HepG2 (cell line): ENCODE results near the gene FASTKD1. TPM values are rescaled to one million over a fixed set of nuclear protein-coding genes. Genes with fewer than 3 reads are reported as not detected.

Source experiments
- AHR ChIP-seq: IDR thresholded peaks from 2 replicates; pipeline ENCODE4 v1.6.1; 2018; ENCODE audit warnings: missing genetic modification reagents, missing compliant biosample characterization
- FOXO4 ChIP-seq: sonication (generic); formaldehyde crosslinking; conservative IDR thresholded peaks from 2 replicates; pipeline ENCODE4 v1.8.1; 2023; ENCODE audit warnings: missing genetic modification reagents
- FUBP1 ChIP-seq: sonication (generic); formaldehyde crosslinking; IDR thresholded peaks from 2 replicates; pipeline ENCODE4 v1.5.1; 2020; ENCODE audit warnings: missing genetic modification reagents, mild to moderate bottlenecking, borderline replicate concordance
- HDAC1 ChIP-seq: sonication (generic); formaldehyde crosslinking; IDR thresholded peaks from 2 replicates; pipeline ENCODE4 v1.5.1; 2020; ENCODE audit warnings: mild to moderate bottlenecking, missing genetic modification reagents
- KDM2A ChIP-seq: sonication (generic); formaldehyde crosslinking; IDR thresholded peaks from 2 replicates; pipeline ENCODE4 v1.4.0; 2020; ENCODE audit warnings: low read depth, missing genetic modification reagents, borderline replicate concordance
- PREB ChIP-seq: sonication (generic); formaldehyde crosslinking; IDR thresholded peaks from 2 replicates; pipeline ENCODE4 v1.4.0; 2020; ENCODE audit warnings: missing genetic modification reagents
- SOX13 ChIP-seq, 3 experiments: fragments of 450-650 bp in 1 of 3; sonication (generic) in 1 of 3; formaldehyde crosslinking in 1 of 3; IDR thresholded peaks in 2 of 3; conservative IDR thresholded peaks in 1 of 3; 2 replicates each; pipeline versions ENCODE4 v1.5.0 to v1.6.1; 2016 to 2020; ENCODE audit warnings: antibody characterized with exemption in 1 of 3, mild to moderate bottlenecking in 1 of 3, missing compliant biosample characterization in 1 of 3, missing genetic modification reagents in 1 of 3, moderate library complexity in 1 of 3
- ZBTB37 ChIP-seq: sonication (generic); formaldehyde crosslinking; IDR thresholded peaks from 2 replicates; pipeline ENCODE4 v1.4.0; 2020; ENCODE audit warnings: mild to moderate bottlenecking, missing genetic modification reagents
- ZBTB49 ChIP-seq: sonication (generic); formaldehyde crosslinking; IDR thresholded peaks from 2 replicates; pipeline ENCODE4 v1.4.0; 2020; ENCODE audit warnings: missing genetic modification reagents, borderline replicate concordance
- ZKSCAN8 ChIP-seq: IDR thresholded peaks from 2 replicates; pipeline ENCODE4 v1.6.1; 2016; ENCODE audit warnings: borderline replicate concordance, missing genetic modification reagents, missing compliant biosample characterization
- ZNF382 ChIP-seq: sonication (generic); formaldehyde crosslinking; IDR thresholded peaks from 2 replicates; pipeline ENCODE4 v1.5.0; 2020; ENCODE audit warnings: missing genetic modification reagents, mild to moderate bottlenecking, borderline replicate concordance
- polyA plus RNA-seq, 8 experiments: library from polyadenylated mRNA; depleted of rRNA in 3 of 8; stranded (reverse) in 7 of 8; unstranded in 1 of 8; fragments of >200 nt; fragmentation: Illumina TruSeq in 4 of 8; extraction: Trizol in 4 of 8; gene quantifications; 2 replicates each; pipeline versions ENCODE4 v1.2.1 to v1.2.3, GENCODE V29; 2011 to 2016; ENCODE audit warnings: low read depth in 4 of 8, missing spikeins in 1 of 8, mixed read lengths in 1 of 8; ENCODE audit not compliant: insufficient read depth in 1 of 8
- total RNA-seq, 5 experiments: library from RNA; depleted of rRNA; stranded (reverse); fragments of >200 nt; fragmentation: Illumina TruSeq; extraction: Trizol; gene quantifications; 2 replicates each; pipeline ENCODE4 v1.2.3, GENCODE V29; 2016; ENCODE audit warnings: low read depth in 1 of 5
- TF ChIP-seq, protein P1 (sequence below): IDR thresholded peaks from 2 replicates; pipeline ENCODE4 v1.6.1; 2016; ENCODE audit warnings: missing genetic modification reagents, missing compliant biosample characterization
- TF ChIP-seq, protein P2 (sequence below): IDR thresholded peaks from 2 replicates; pipeline ENCODE4 v1.6.1; 2016; ENCODE audit warnings: low read depth, control low read depth
- TF ChIP-seq, protein P3 (sequence below): sonication (generic); formaldehyde crosslinking; conservative IDR thresholded peaks from 2 replicates; pipeline ENCODE4 v1.4.0; 2020; ENCODE audit warnings: missing genetic modification reagents

The FASTKD1 gene
- total and polyA plus RNA-seq, 2 of the 13 experiments (the other 11 are each of a cell fraction or from before 2014, with no cell fraction given) = 35.0 to 38.0 TPM

DNA sequence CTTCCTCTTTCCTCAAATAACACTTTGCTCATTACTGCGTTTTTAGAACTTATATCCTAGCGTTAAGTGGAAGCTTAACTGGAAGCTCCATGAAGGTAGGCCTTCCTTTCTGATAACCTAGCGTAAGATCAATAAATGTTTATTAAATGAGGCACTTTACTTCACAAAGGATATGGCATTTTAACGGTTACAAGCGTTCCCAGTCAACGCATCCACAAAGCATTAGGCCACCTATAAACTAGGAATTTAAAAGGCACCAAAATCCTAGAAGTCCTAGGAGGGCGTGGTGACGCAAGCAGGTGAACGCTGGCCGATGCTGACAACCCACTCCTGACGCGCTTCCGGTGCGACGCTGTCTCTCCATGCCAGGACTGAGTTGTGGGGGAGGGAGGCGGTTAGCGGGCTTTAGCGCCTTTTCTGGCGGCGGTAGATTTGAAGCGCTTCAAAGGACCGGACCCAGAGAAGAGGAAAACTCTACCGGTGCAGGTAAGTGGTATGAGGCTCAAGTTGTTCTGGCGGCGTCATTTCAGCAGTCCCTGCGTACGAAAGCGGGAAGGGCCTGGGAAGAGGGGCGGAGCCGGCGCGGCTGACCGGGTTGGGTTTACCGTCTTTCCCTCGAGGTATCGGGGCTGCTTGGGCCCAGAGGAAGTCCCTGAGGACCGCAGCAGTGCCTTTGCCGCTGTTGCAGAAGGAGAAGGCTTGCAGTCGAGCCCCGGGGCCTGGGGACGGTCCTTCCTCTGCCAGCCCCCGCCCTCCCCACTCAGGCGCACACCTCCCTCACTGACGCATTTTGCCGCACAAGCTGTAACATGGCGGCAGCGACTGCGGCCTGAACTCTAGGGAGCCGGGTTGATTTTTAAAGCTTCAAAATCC lies 10.6 kb upstream of the FASTKD1 start, which contains the start of gene PPIG (continued):
- TF ChIP-seq PREB (CRISPR knock-in tag) (no peak), KDM2A (CRISPR knock-in tag) (peak; percentile 92), SOX13 (IDR thresholded peaks at IDR 0.05) (no peak), SOX13 (CRISPR knock-in tag; conservative IDR thresholded peaks at IDR 0.05 in 1 of 2, IDR thresholded peaks at IDR 0.05 in 1 of 2) (peak; percentile 18 to 49; a peak in 1 of 4 replicates), AHR (CRISPR knock-in tag) (peak; percentile 43; the same call in 1 of the 2 replicates), ZKSCAN8 (CRISPR knock-in tag) (no peak; the same call in 1 of the 2 replicates), ZBTB49 (CRISPR knock-in tag) (peak; percentile 32; the same call in 1 of the 2 replicates), FUBP1 (peak; percentile 96; the same call in 1 of the 2 replicates), ZNF382 (CRISPR knock-in tag) (no peak), HDAC1 (CRISPR knock-in tag) (peak; percentile 95), FOXO4 (no peak), ZBTB37 (CRISPR knock-in tag) (peak; percentile 69; the same call in 1 of the 2 replicates)
- TF ChIP-seq, protein P1, sequence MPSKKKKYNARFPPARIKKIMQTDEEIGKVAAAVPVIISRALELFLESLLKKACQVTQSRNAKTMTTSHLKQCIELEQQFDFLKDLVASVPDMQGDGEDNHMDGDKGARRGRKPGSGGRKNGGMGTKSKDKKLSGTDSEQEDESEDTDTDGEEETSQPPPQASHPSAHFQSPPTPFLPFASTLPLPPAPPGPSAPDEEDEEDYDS (CRISPR knock-in tag) = peak; percentile 73
- TF ChIP-seq, protein P2, sequence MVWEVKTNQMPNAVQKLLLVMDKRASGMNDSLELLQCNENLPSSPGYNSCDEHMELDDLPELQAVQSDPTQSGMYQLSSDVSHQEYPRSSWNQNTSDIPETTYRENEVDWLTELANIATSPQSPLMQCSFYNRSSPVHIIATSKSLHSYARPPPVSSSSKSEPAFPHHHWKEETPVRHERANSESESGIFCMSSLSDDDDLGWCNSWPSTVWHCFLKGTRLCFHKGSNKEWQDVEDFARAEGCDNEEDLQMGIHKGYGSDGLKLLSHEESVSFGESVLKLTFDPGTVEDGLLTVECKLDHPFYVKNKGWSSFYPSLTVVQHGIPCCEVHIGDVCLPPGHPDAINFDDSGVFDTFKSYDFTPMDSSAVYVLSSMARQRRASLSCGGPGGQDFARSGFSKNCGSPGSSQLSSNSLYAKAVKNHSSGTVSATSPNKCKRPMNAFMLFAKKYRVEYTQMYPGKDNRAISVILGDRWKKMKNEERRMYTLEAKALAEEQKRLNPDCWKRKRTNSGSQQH (CRISPR knock-in tag) = peak; percentile 98
- TF ChIP-seq, protein P3, sequence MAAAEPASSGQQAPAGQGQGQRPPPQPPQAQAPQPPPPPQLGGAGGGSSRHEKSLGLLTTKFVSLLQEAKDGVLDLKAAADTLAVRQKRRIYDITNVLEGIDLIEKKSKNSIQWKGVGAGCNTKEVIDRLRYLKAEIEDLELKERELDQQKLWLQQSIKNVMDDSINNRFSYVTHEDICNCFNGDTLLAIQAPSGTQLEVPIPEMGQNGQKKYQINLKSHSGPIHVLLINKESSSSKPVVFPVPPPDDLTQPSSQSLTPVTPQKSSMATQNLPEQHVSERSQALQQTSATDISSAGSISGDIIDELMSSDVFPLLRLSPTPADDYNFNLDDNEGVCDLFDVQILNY (CRISPR knock-in tag) = peak; percentile 85
